GM23338 (cell line): ENCODE data around the gene GAB1. TPM values are rescaled to one million over a fixed set of nuclear protein-coding genes. Genes with fewer than 3 reads are reported as not detected.
A peak's percentile ranks its signal among the peaks of the same experiment; 100 is the strongest.

ENCODE experiments used
- ATAC-seq: fragments of 200-7000 bp; cut with Tn5 transposase; 3 replicates; pipeline ENCODE4 v1.9.1; 2020
- DNase-seq: peaks from one replicate; pipeline ENCODE4 v3.0.0-alpha.2; 2015; ENCODE audit warnings: low spot score
- H2AFZ ChIP-seq: fragments of 200-600 bp; sonication (generic); 2 replicates; pipeline ENCODE4 v1.8.0; 2016; ENCODE audit warnings: antibody characterized with exemption, mild to moderate bottlenecking, moderate library complexity
- H3F3A ChIP-seq: fragments of 200-600 bp; sonication (generic); replicated peaks from 2 replicates; pipeline ENCODE4 v1.8.0; 2017; ENCODE audit warnings: antibody characterized with exemption, mixed run types, low read depth
- H3K27ac ChIP-seq: fragments of 200-600 bp; sonication (generic); 2 replicates; pipeline ENCODE4 v1.6.1; 2016; ENCODE audit warnings: low read depth
- H3K27me3 ChIP-seq: fragments of 200-600 bp; sonication (generic); 2 replicates; pipeline ENCODE4 v1.8.0; 2016; ENCODE audit warnings: mild to moderate bottlenecking, mixed run types, moderate library complexity; ENCODE audit not compliant: insufficient read depth
- H3K36me3 ChIP-seq: fragments of 200-600 bp; sonication (generic); 2 replicates; pipeline ENCODE4 v1.8.0; 2016; ENCODE audit warnings: mild to moderate bottlenecking; ENCODE audit not compliant: insufficient read depth
- H3K4me1 ChIP-seq: fragments of 200-600 bp; sonication (generic); 2 replicates; pipeline ENCODE4 v1.8.0; 2016; ENCODE audit warnings: mild to moderate bottlenecking, moderate library complexity; ENCODE audit not compliant: insufficient read depth
- H3K4me2 ChIP-seq: fragments of 200-600 bp; sonication (generic); 2 replicates; pipeline ENCODE4 v1.7.1; 2017; ENCODE audit warnings: mixed run types
- H3K4me3 ChIP-seq: fragments of 200-600 bp; sonication (generic); 2 replicates; pipeline ENCODE4 v1.6.1; 2016; ENCODE audit warnings: mixed run types
- H3K79me2 ChIP-seq: fragments of 200-600 bp; sonication (generic); replicated peaks from 2 replicates; pipeline ENCODE4 v1.8.0; 2017; ENCODE audit warnings: mild to moderate bottlenecking; ENCODE audit not compliant: insufficient read depth
- H3K9me2 ChIP-seq: fragments of 200-600 bp; sonication (generic); 2 replicates; pipeline ENCODE4 v1.8.0; 2017; ENCODE audit not compliant: insufficient read depth
- H4K20me1 ChIP-seq: fragments of 200-600 bp; sonication (generic); replicated peaks from 2 replicates; pipeline ENCODE4 v1.8.0; 2017; ENCODE audit warnings: mild to moderate bottlenecking; ENCODE audit not compliant: insufficient read depth
- H3K27ac Mint-ChIP-seq: 2 replicates; pipeline ENCODE4 v1.8.0; 2020; ENCODE audit warnings: inconsistent platforms, mild to moderate bottlenecking, moderate library complexity, mixed read lengths
- H3K27me3 Mint-ChIP-seq: 3 replicates; pipeline ENCODE4 v1.8.0; 2022; ENCODE audit warnings: low read depth, mild to moderate bottlenecking, moderate library complexity, mixed read lengths, inconsistent platforms; ENCODE audit not compliant: insufficient read depth, poor library complexity
- H3K36me3 Mint-ChIP-seq: 3 replicates; pipeline ENCODE4 v1.8.0; 2021; ENCODE audit warnings: low read depth, mild to moderate bottlenecking, inconsistent platforms, moderate library complexity, mixed read lengths
- H3K4me1 Mint-ChIP-seq: 3 replicates; pipeline ENCODE4 v1.8.0; 2020; ENCODE audit warnings: mild to moderate bottlenecking, inconsistent platforms, mixed read lengths
- H3K4me3 Mint-ChIP-seq: 3 replicates; pipeline ENCODE4 v1.8.0; 2021; ENCODE audit warnings: moderate library complexity, mild to moderate bottlenecking, inconsistent platforms, mixed read lengths
- H3K9me3 Mint-ChIP-seq: 3 replicates; pipeline ENCODE4 v1.8.0; 2020; ENCODE audit warnings: moderate library complexity, mild to moderate bottlenecking, inconsistent platforms, mixed read lengths
- CREB1 ChIP-seq: fragments of 250-450 bp; sonication (Bioruptor Pico); IDR thresholded peaks from 2 replicates; pipeline ENCODE4 v1.5.0; 2020; ENCODE audit warnings: low read depth, mild to moderate bottlenecking, moderate library complexity
- EZH2 ChIP-seq: fragments of 200-600 bp; sonication (generic); IDR thresholded peaks from one replicate; pipeline ENCODE4 v1.8.0; 2017; ENCODE audit warnings: antibody characterized with exemption, mild to moderate bottlenecking, low read depth; ENCODE audit not compliant: unreplicated experiment
- EZH2phosphoT487 ChIP-seq: fragments of 200-600 bp; sonication (generic); IDR thresholded peaks from one replicate; pipeline ENCODE4 v1.8.1; 2018; ENCODE audit warnings: antibody characterized with exemption; ENCODE audit not compliant: unreplicated experiment
- NANOG ChIP-seq: IDR thresholded peaks from 2 replicates; pipeline ENCODE4 v1.6.1; 2016; ENCODE audit warnings: antibody characterized with exemption, borderline replicate concordance
- POLR2AphosphoS5 ChIP-seq: IDR thresholded peaks from 2 replicates; pipeline ENCODE4 v1.6.1; 2016; ENCODE audit warnings: antibody characterized with exemption, low read depth
- STAT1 ChIP-seq: IDR thresholded peaks from one replicate; pipeline ENCODE4 v1.6.1; 2016; ENCODE audit warnings: antibody characterized with exemption; ENCODE audit not compliant: unreplicated experiment
- polyA plus RNA-seq: library from polyadenylated mRNA; unstranded; fragments of >200 nt; fragmentation: Nextera tagmentation; extraction: Ambion mirVana; gene quantifications from 2 replicates; pipeline ENCODE4 v1.2.1, GENCODE V29; 2016
- total RNA-seq: library from RNA; depleted of rRNA; stranded (reverse); fragments of >200 nt; shearing (Covaris generic); gene quantifications from 2 replicates; pipeline ENCODE4 v1.2.3, GENCODE V29; 2014
- TF ChIP-seq, protein P1 (sequence below), 2 experiments: fragments of 200-600 bp in 1 of 2; sonication (generic) in 1 of 2; conservative IDR thresholded peaks; 2 replicates each; pipeline versions ENCODE4 v1.5.1 to v1.6.1; 2016 to 2017; ENCODE audit warnings: antibody characterized with exemption in 2 of 2, low read depth in 2 of 2, mild to moderate bottlenecking in 2 of 2, moderate library complexity in 1 of 2
- TF ChIP-seq, protein P2 (sequence below): IDR thresholded peaks from one replicate; pipeline ENCODE4 v1.6.1; 2018; ENCODE audit warnings: antibody characterized with exemption; ENCODE audit not compliant: unreplicated experiment
- TF ChIP-seq, protein P3 (sequence below): IDR thresholded peaks from 2 replicates; pipeline ENCODE4 v1.6.1; 2016; ENCODE audit warnings: antibody characterized with exemption

Gene GAB1
- total and polyA plus RNA-seq, 2 experiments from 2014 or later = 4.0 to 18.4 TPM

DNA sequence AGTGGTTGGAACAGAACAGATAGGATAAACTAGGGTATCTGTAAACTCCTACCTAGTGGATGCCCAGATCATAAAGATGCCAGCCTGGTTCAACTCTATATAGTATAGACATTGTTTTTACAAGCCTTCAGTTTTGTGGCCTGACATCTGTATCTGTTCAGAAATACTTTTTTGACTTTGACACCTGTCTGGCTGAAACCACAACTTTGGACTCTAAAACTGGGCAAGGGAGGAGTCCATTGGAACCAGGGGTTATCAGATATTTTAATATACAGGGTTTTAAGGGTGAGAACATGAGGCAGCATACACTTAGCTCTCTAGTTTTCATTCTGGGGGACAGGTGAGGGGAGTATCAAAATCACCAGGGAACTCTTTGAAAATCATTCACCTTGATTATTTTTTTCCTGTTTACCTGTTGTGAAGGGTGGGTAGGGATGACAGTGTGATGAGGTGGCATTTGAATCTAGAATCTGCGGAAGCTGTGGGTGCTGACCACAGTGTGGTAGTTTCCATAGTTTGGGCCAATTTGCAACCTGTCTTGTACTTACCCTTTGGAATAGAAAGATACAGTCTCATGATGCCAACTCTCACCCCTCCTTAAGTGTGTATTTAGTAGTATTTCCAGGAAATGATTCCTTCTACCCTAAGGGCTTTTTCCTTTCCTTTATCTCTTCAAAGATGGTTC, 20.6 kb downstream of the GAB1 start:
- Histone ChIP-seq H3K9me2 (no peaks in the 10 kb centered on the region), H3K27ac (peak overlapping the region; percentile 91), H3K36me3 (no peaks in the 10 kb centered on the region), H3K4me1 (peaks cover 81% of the 10 kb centered on the region), H3K79me2 (peaks cover 72% of the 10 kb centered on the region), H3F3A (no peaks in the 10 kb centered on the region), H2AFZ (no peak overlapping the region), H4K20me1 (no peaks in the 10 kb centered on the region), H3K27me3 (no peaks in the 10 kb centered on the region), H3K4me2 (peak overlapping the region; percentile 65), H3K4me3 (no peak overlapping the region)
- Mint-ChIP-seq H3K9me3 (no peaks in the 10 kb centered on the region; the same call in 2 of the 3 replicates), H3K4me1 (peaks cover 82% of the 10 kb centered on the region), H3K27ac (peak overlapping the region; percentile 96), H3K4me3 (peak overlapping the region; percentile 51; the same call in 1 of the 3 replicates), H3K36me3 (no peaks in the 10 kb centered on the region), H3K27me3 (no peaks in the 10 kb centered on the region)
- ATAC-seq (no peak), DNase-seq (no peak)
- no peak for TF ChIP-seq NANOG
- TF ChIP-seq, protein P1, sequence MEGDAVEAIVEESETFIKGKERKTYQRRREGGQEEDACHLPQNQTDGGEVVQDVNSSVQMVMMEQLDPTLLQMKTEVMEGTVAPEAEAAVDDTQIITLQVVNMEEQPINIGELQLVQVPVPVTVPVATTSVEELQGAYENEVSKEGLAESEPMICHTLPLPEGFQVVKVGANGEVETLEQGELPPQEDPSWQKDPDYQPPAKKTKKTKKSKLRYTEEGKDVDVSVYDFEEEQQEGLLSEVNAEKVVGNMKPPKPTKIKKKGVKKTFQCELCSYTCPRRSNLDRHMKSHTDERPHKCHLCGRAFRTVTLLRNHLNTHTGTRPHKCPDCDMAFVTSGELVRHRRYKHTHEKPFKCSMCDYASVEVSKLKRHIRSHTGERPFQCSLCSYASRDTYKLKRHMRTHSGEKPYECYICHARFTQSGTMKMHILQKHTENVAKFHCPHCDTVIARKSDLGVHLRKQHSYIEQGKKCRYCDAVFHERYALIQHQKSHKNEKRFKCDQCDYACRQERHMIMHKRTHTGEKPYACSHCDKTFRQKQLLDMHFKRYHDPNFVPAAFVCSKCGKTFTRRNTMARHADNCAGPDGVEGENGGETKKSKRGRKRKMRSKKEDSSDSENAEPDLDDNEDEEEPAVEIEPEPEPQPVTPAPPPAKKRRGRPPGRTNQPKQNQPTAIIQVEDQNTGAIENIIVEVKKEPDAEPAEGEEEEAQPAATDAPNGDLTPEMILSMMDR (conservative IDR thresholded peaks at IDR 0.05; ENCODE audit: low read depth in 2 of 2) = no peak
- TF ChIP-seq STAT1 = no peak
- no peak for TF ChIP-seq CREB1
- TF ChIP-seq EZH2phosphoT487 = no peak
- TF ChIP-seq POLR2AphosphoS5 = no peak
- no peak for TF ChIP-seq EZH2
- TF ChIP-seq, protein P2, sequence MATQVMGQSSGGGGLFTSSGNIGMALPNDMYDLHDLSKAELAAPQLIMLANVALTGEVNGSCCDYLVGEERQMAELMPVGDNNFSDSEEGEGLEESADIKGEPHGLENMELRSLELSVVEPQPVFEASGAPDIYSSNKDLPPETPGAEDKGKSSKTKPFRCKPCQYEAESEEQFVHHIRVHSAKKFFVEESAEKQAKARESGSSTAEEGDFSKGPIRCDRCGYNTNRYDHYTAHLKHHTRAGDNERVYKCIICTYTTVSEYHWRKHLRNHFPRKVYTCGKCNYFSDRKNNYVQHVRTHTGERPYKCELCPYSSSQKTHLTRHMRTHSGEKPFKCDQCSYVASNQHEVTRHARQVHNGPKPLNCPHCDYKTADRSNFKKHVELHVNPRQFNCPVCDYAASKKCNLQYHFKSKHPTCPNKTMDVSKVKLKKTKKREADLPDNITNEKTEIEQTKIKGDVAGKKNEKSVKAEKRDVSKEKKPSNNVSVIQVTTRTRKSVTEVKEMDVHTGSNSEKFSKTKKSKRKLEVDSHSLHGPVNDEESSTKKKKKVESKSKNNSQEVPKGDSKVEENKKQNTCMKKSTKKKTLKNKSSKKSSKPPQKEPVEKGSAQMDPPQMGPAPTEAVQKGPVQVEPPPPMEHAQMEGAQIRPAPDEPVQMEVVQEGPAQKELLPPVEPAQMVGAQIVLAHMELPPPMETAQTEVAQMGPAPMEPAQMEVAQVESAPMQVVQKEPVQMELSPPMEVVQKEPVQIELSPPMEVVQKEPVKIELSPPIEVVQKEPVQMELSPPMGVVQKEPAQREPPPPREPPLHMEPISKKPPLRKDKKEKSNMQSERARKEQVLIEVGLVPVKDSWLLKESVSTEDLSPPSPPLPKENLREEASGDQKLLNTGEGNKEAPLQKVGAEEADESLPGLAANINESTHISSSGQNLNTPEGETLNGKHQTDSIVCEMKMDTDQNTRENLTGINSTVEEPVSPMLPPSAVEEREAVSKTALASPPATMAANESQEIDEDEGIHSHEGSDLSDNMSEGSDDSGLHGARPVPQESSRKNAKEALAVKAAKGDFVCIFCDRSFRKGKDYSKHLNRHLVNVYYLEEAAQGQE = no peak
- TF ChIP-seq, protein P3, sequence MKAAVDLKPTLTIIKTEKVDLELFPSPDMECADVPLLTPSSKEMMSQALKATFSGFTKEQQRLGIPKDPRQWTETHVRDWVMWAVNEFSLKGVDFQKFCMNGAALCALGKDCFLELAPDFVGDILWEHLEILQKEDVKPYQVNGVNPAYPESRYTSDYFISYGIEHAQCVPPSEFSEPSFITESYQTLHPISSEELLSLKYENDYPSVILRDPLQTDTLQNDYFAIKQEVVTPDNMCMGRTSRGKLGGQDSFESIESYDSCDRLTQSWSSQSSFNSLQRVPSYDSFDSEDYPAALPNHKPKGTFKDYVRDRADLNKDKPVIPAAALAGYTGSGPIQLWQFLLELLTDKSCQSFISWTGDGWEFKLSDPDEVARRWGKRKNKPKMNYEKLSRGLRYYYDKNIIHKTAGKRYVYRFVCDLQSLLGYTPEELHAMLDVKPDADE = no peak
